ENCODE measurements around the gene EEIG1. TPM values are rescaled to one million over a fixed set of nuclear protein-coding genes. Genes with fewer than 3 reads are reported as not detected.

Gene EEIG1
- total RNA-seq, 1 donor from 2014 or later: 71.1 TPM

GRCh38 chr9:127963359-127964064, 17.3 kb downstream of the EEIG1 start:
- Mint-ChIP-seq H3K9me3 (no peaks in the 10 kb centered on the region), H3K36me3 (ENCODE audit: low read depth) (no peaks in the 10 kb centered on the region), H3K27me3 (ENCODE audit: low read depth) (no peaks in the 10 kb centered on the region), H3K27ac (ENCODE audit: unreplicated experiment) (peak overlapping the region; percentile 84), H3K4me1 (peaks cover 32% of the 10 kb centered on the region), H3K4me3 (no peak overlapping the region)
- no peak for DNase-seq (ENCODE audit: low read depth, low spot score)
- TF ChIP-seq, protein P1, sequence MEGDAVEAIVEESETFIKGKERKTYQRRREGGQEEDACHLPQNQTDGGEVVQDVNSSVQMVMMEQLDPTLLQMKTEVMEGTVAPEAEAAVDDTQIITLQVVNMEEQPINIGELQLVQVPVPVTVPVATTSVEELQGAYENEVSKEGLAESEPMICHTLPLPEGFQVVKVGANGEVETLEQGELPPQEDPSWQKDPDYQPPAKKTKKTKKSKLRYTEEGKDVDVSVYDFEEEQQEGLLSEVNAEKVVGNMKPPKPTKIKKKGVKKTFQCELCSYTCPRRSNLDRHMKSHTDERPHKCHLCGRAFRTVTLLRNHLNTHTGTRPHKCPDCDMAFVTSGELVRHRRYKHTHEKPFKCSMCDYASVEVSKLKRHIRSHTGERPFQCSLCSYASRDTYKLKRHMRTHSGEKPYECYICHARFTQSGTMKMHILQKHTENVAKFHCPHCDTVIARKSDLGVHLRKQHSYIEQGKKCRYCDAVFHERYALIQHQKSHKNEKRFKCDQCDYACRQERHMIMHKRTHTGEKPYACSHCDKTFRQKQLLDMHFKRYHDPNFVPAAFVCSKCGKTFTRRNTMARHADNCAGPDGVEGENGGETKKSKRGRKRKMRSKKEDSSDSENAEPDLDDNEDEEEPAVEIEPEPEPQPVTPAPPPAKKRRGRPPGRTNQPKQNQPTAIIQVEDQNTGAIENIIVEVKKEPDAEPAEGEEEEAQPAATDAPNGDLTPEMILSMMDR (conservative IDR thresholded peaks at IDR 0.05): no peak

DNA sequence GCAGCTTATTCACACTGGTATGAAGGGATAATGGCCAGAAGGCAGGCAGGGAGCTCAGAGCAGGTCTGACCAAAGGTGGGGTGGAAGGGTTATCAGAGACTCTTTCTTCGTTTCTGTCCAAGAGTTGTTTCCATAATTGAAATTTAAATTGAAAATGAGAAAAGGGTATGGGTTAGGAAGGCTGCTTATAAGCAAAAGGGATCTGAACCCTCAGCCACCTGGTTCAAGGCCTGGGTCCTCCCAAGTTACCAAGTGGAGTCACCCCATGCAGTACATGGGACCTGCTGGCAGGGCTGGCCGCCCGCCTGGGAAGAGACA, 17.8 kb downstream of the EEIG1 start:
- Mint-ChIP-seq H3K27ac (ENCODE audit: unreplicated experiment) (peak overlapping the region; percentile 67), H3K9me3 (no peaks in the 10 kb centered on the region), H3K27me3 (ENCODE audit: low read depth) (no peaks in the 10 kb centered on the region), H3K4me1 (peaks cover 30% of the 10 kb centered on the region), H3K4me3 (no peak overlapping the region), H3K36me3 (ENCODE audit: low read depth) (no peaks in the 10 kb centered on the region)
- TF ChIP-seq, protein P1 (conservative IDR thresholded peaks at IDR 0.05): no peak
- no peak for DNase-seq (ENCODE audit: low read depth, low spot score)

DNA sequence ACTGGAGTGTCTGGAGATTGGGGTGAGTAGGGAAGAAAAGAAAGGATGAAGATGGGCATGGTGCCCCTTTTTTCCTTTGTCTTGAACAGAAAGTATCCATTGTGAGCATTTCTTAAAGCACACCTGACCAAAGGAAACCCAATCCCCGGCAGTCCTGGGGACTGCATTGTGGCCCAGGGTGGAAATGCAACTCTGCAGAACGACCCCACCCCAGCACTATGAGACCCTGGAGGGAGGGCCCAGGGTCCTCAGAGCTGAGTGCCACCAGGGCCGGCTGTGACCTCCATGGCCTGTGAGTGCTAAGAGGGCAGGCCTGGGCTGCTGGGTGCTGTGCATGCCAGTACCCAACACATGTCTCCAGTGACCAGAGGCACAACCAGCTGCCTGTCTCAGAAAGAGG, 18.5 kb downstream of the EEIG1 start:
- Mint-ChIP-seq H3K36me3 (ENCODE audit: low read depth) (no peaks in the 10 kb centered on the region), H3K4me1 (peaks cover 33% of the 10 kb centered on the region), H3K4me3 (no peak overlapping the region), H3K27me3 (ENCODE audit: low read depth) (no peaks in the 10 kb centered on the region), H3K9me3 (no peaks in the 10 kb centered on the region), H3K27ac (ENCODE audit: unreplicated experiment) (no peak overlapping the region)
- no peak for DNase-seq (ENCODE audit: low read depth, low spot score)
- TF ChIP-seq, protein P1 (conservative IDR thresholded peaks at IDR 0.05): no peak

DNA sequence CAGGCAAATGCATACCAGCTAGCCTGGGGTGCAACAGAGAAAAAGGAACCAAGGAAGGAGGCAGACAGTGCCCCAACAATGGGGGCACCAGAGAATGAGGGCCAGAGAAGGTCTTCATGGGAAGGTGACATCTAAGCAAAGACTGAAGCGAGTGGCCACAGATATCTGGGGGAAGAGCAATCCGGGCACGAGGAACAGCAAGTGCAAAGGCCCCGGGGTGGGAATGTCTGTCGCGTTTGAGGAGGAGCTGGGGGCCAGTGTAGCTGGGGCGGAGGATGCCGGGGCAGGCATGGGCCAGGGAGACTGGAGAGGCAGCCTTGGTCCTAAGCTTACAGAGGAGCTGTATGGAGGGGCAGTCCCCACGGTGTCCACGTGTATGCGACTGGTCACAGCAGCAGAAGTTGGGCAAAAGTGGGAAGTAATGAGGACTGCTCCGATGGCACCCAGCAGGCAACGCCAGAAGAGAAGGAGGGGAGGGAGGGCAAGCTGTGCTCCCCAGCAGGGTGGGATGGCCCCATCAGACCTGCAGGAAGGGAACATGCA, 19.1 kb downstream of the EEIG1 start:
- no peaks in the 10 kb centered on the region for H3K27me3 Mint-ChIP-seq (ENCODE audit: low read depth)
- no peak overlapping the region for H3K4me3 Mint-ChIP-seq
- TF ChIP-seq, protein P1 (conservative IDR thresholded peaks at IDR 0.05): no peak
- no peak overlapping the region for H3K27ac Mint-ChIP-seq (ENCODE audit: unreplicated experiment)
- DNase-seq (ENCODE audit: low read depth, low spot score): no peak
- H3K9me3 Mint-ChIP-seq: no peaks in the 10 kb centered on the region
- peaks cover 33% of the 10 kb centered on the region for H3K4me1 Mint-ChIP-seq
- no peaks in the 10 kb centered on the region for H3K36me3 Mint-ChIP-seq (ENCODE audit: low read depth)

GRCh38 chr9:127961155-127961490, 19.7 kb downstream of the EEIG1 start:
- DNase-seq (ENCODE audit: low read depth, low spot score): no peak
- peak overlapping the region; percentile 27 for H3K27ac Mint-ChIP-seq (ENCODE audit: unreplicated experiment)
- peaks cover 33% of the 10 kb centered on the region for H3K4me1 Mint-ChIP-seq

More at GRCh38 chr9:127961155-127961490, 19.7 kb downstream of the EEIG1 start:
- H3K36me3 Mint-ChIP-seq (ENCODE audit: low read depth): no peaks in the 10 kb centered on the region
- H3K9me3 Mint-ChIP-seq: no peaks in the 10 kb centered on the region
- H3K4me3 Mint-ChIP-seq: no peak overlapping the region
- H3K27me3 Mint-ChIP-seq (ENCODE audit: low read depth): no peaks in the 10 kb centered on the region
- TF ChIP-seq, protein P1 (conservative IDR thresholded peaks at IDR 0.05): no peak

Measured in neural crest cell (in vitro differentiated cells).